Fibroblast of peridontal ligament (primary cell): Measurements from ENCODE around the gene TCEAL5.
A peak's percentile ranks its signal among the peaks of the same experiment; 100 is the strongest.
"Not testable (repeated sequence)": the region's sequence is repeated elsewhere in the genome, so short reads cannot be mapped to it uniquely, and the experiment has no call there.

Experiments used
- DNase-seq: peaks from one replicate; pipeline ENCODE4 v3.0.0-alpha.2; 2010; ENCODE audit errors: extremely low read depth

Gene TCEAL5

DNA sequence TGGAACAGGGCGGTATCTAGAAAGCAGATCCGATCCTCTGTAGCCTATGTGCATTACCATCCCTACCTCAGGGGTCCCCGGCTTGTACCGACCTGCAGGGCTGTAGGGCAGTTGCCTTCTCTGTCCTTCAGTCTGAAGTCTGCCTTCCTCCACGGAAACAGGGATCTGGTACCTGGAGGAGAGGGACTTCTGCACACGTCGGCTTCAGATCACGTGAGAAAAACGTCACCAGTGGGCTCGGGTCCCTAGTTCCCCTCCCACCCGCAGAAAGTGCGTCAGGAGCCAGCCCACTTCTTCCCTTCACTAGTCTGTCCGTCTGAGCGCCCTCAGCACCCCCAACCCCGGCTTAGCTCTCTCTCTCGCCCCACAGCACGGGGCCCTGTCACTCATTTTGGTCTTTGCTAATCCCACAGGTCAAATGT is at the start of gene TCEAL5:
TSS of gene TCEAL5 (minus strand) at position 170 of the 422 bp plus-strand sequence. CDS start 2,187 bp downstream, outside the sequence.
- DNase-seq, result no peak

GRCh38 chrX:103311399-103311780 is 34.8 kb upstream of the TCEAL5 start:
- DNase-seq, result no peak

- peak; percentile 4 for DNase-seq
Observed at GRCh38 chrX:103310555-103311398, 34.2 kb upstream of the TCEAL5 start, which contains the start of gene BEX2. Gene BEX2 (minus strand): TSS chrX:103310990. CDS start chrX:103309976, 1,014 bp downstream.

- no peak for DNase-seq
Observed at GRCh38 chrX:103309860-103310554, 33.5 kb upstream of the TCEAL5 start.

DNA sequence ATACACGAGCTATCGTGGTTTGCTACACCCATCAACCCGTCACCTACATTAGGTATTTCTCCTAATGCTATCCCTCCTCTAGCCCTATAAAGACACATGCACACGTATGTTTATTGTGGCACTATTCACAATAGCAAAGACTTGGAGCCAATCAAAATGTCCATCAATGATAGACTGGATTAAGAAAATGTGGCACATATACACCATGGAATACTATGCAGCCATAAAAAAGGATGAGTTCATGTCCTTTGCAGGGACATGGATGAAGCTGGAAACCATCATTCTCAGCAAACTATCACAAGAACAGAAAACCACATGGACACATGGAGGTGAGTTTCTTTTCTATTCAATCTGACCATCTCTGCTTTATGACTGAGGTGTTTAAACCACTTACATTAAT is 29.1 kb upstream of the TCEAL5 start:
- DNase-seq, result not testable (repeated sequence)

DNA sequence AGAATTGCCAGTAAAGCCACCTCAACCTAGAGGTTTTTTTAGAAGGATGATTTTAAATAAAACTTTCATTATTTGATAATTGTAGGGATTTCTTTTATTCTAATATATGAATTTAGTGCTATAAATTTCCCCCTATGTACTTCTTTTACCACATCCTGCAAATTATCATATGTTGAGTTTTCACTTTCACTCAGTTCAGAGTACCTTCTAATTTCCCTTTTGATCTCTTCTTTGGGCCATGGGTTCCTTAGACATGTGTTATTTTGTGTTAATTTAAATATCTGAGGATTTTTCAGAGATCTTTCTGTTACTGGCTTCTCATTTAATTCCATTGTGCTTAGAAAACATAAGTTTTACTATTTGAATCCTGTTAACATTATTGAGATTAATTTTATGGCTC is 28.2 kb upstream of the TCEAL5 start:
- no peak for DNase-seq

DNA sequence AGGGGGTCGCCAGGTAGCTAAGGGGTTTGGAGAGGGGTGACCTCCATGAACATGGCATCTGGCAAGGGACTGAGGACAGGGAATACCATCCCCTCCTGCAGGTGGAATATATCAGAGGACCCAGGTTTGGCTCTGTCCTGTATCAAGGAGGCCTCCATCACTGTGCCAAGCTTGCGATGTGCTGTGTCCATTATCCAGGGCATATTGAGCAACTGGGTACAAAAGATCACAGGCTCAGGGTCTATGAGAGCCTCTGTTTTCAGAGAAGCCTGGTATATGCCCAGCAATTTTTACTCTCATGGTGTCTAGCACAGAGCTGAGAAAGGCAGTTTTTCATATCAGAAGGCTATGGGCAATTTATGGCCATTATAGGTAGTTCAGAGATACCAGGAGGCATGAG is 16.6 kb upstream of the TCEAL5 start:
- no peak for DNase-seq

DNA sequence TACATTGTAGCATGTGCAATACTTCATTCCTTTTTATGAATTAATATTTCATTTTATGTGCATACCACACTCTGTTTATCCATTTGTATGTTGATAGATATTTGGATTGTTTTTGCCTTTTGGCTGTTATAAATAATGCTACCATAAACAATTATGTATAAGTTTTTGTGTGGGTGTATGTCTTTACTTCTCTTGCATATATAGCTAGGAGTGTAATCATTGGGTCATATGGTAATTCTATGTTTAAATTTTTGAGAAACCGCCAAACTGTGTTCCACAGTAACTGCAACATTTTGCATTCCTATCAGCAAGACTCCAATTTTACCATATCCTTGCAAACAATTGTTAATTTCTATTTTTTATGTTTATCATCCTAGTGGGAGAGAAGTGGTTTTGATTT is 3.1 kb upstream of the TCEAL5 start:
- no peak for DNase-seq

DNA sequence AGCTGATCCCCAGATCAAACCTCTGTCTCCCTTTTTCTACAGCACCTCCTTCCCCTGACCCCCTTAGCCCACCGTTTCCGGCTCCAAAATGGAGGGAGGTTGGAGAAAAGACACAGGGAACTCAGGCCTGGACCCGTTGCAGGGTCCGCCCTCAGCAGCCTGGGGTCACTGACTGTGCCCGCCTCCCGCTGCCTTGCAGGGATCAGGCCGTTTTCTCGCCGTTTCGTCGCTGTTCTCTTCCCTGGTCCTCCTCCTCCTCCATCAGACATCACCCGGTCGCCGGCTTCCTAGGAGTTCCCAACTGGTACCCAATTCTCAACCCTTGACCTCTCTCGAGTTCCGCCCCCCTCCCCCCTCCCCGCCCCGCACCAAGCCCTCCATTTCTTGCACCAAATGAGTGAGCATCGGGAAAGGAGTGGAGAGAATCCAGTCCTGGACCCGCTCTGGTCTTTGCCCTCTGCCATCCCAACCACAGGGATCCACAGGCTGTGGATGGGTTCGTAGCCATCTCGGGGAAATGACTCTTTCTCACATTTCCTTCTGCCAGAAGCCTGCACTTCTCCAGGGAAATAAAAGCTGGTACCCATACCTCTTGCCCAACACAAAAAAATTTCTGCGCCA is 493 bp downstream of the TCEAL5 start:
- DNase-seq, result no peak

- no peak for DNase-seq
Observed at GRCh38 chrX:103274284-103274683, 2.3 kb downstream of the TCEAL5 start.

GRCh38 chrX:103258275-103258674 is 18.3 kb downstream of the TCEAL5 start:
- no peak for DNase-seq

DNA sequence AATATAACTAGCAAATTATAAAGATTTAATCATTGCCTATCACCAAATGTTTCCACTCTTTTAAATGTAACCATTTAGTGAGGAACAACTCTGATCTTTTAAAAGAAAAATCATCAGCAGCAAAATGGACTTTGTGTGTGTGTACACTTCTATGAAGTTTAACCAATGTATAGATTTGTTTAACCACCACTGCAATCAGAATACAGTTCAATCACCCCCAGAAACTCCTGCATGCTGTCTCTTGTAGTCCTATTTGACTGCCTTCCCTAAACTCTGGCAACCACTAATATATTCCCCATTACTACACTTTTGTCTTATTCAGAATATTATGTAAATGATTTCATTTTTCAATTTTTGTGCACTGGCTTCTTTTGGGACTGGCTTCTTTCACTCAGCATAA is 19.9 kb downstream of the TCEAL5 start:
- DNase-seq, result no peak

DNA sequence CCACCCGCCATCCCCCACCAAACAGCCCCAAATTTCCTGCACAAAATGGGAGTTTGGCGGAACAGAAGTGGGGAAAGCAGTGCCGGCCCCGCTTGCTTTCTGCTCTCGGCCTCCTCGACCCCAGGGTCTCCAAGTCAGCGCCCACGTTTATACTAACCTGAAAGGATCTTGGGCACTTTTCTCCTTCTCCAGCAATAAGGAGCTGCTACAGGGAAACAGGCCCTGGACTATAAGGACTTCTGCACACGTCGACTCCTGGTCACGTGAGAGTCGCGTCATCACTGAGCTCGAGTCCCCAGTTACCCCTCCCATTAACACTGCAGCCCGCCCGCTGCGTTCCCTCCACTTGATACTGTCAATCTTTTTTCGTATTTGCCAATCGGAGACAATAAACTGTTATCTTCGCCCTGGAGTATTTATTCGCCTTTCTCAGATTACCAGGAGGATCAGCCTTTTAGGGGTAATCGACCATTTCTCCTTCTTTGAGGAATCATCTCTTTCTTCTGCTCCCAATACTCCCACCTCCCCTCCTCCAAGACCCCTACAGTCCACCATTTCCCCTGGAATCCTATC is 21.5 kb downstream of the TCEAL5 start, which contains the start of gene TCEAL8:
TSS of gene TCEAL8 (minus strand) at position 235 of the 573 bp plus-strand sequence. CDS start 1,176 bp downstream, outside the sequence.
- DNase-seq, result peak; percentile 76

DNA sequence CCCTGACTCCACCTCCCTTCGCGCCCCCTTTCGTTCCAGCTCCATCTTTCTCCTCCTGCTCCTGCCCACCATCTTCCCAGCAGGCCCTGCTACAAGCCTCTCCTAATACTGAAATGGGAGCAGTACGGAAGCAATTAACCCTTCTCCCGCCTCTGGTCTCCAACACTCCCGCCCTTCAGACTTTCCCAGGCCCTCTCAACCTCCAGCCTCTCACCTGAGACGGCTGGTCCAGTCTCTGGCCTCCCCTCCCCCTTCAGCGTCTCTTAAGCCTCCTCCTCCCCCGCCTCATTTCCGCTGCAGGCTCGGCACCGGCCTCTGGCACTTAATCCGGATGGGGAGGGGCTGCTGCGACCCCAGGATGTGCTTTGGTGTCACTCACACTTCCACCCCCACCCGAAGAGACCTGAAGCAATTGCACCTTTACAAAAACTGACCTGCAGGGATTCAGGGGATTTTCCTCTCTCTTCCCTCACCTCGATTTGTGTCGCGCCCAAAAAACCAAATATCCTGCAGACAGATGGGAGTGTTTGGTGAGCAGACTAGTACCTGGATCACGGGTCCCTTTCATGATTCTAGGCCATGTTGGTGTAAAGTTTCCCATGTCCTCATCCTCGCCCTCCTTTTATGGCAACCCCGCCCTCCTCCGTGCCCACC is 22.3 kb downstream of the TCEAL5 start:
- peak; percentile 31 for DNase-seq

GRCh38 chrX:103253608-103254007 is 22.9 kb downstream of the TCEAL5 start:
- peak; percentile 8 for DNase-seq

GRCh38 chrX:103250977-103251376 is 25.6 kb downstream of the TCEAL5 start:
- DNase-seq, result no peak

DNA sequence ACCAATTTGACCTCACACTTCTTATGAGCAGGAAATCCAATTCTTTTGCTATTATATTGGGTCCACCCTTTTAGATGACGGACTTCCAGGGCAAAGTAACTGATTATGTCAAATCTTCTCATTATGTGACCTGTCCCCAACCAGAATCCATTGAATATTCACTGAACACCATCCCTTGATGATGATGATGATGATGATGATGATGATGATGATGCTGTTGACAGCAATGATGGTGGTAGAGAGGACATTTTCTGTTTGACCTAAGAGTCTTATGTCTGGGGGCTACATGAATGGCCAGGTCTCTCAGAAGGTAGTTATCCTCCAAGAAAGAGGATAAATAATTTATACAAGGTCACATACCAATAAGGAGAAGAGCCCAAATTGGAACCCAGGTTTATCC is 26.7 kb downstream of the TCEAL5 start:
- no peak for DNase-seq

DNA sequence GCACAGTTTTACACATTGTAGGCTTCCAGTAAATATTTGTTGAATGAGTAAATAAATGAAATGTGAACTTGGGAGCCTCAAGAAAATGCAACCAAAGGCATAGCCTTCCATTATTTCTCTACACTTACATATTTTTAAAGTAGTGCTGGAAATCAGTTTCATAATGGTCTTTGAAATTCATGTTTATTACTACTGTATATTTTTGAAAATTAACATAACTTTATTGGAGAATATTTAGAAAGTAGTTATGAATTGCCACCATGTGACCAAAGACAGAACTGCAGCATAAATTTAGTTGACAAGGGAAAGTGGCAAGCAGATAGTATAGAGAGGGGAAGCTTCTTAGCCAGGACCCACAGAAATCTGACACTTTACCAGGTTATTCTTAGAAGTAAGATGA is 28.0 kb downstream of the TCEAL5 start:
- peak; percentile 45 for DNase-seq

DNA sequence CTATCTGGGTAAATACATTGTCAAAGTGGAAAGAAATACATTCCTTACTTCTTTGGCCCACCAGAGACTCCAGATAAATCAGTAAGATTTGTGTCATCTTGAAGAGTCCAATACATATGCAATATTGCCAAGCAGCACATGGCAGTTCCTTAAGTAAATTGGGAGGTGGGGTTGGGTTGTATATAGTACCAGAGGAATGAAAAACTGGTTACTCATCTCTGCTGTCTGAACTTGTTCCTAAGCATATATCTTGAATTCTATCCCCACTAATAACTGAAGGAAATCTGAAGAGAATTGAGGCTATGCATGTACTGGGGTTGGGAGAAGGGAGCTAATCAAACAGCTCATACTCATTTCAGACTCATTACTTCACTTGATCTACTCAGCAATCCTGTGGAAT is 36.4 kb downstream of the TCEAL5 start:
- no peak for DNase-seq

GRCh38 chrX:103236296-103236695 is 40.3 kb downstream of the TCEAL5 start:
- no peak for DNase-seq

GRCh38 chrX:103235608-103236007 is 40.9 kb downstream of the TCEAL5 start:
- not testable (repeated sequence) for DNase-seq
